Activated CD4-positive, CD25-positive, alpha-beta regulatory T cell (primary cell): ENCODE data around the gene NLRP14.

Experiments used
- DNase-seq, 4 experiments: peaks; one replicate each; lab custom pipeline; 2025; lab: John Stamatoyannopoulos, UW

Gene NLRP14

DNA sequence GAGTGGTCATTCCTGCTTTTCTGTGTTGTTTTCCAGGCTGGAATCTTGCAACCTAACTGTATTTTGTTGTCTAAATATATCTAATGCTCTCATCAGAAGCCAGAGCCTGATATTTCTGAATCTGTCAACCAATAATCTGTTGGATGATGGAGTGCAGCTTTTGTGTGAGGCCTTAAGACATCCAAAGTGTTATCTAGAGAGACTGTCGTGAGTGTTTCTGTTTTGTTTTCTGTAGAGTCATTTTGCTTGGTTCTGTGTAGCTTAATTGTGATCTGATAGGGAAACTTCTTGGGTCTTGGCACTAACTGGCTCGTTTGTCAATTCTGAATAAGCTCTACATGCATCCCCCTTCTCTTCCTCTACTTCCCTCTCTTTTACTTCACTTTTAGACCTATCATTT is 37.4 kb downstream of the NLRP14 start:
- no peak for DNase-seq

GRCh38 chr11:7060868-7061267 is 40.6 kb downstream of the NLRP14 start:
- DNase-seq = no peak

GRCh38 chr11:7062534-7062933 is 42.3 kb downstream of the NLRP14 start:
- no peak for DNase-seq

DNA sequence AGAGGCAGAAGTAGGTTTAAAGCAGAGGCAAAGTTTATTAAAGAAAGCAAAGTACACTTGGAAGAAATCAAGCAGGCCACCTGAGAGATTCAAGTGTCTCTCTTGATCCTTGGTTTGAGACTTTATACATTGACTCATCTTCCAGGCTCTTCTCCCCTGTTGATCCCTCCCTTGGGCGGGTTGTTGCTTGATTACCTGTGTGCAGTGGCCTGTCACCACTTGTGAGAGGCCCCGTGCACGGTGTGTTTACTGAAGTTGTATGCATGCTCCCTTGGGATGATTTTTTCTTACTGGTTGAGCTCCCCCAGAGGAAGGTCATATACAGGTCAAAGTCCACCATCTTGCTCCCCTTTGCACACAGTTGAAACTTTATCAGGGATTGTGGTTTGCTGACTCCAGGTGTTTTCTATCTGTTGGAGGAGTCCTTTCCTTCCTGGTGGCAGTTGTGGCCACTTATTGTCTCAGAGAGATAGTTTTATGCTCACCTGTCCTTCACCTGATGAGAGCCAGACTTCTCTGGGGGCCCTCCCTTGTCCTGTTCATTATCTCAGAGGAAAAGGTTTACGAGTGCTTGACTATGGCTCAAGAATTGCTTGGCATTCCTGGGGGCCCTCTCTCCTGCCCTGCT is 52.2 kb downstream of the NLRP14 start:
- DNase-seq = no peak

DNA sequence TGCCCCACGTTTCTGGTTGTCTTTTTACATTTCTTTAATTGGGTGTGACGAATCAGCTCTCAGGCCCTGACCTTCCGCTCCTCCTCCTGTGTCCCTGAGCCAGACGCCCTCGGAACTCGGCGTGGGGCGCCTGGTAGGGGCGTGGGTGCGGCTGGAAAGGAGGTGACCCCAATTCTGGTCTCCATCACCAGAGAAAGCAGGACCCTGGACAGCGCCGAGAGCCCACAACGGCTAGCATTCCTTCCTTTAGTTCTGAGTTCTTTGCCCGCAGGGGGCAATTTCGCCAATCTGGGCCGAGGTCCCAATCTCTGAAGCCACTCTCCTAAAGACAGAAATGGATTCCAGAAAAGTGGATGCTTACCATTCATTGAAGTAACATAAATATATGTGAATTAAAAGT is 56.8 kb downstream of the NLRP14 start:
- no peak for DNase-seq

DNA sequence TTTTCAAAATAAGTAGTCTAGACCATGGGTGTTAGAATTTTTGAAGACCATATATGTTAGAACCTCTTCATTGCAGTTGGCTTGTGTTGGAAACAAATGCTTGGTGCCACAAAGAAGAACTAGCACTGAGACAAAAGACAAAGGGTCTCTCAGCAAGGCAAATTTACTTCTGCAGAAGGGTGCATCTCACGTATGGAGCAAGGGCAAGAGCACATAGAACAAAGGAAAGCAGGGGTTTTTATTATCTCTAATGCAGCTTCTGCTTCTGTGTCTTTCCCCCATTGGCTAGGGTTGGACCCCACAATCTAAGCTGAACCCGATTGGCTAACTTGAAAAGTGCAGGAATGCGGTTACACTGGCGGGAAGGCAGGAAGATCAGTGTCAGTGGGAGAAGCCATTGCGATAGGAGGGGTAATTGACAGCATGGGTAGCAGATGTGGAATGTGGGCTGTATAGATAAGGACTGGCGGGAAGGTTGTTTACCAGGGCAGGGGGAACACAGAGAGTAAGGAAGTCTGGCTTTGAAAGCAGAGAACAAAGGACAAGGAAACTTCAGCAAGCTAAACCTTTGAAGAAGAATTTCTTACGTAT is 59.4 kb downstream of the NLRP14 start:
- DNase-seq = no peak

GRCh38 chr11:7080900-7081299 is 60.6 kb downstream of the NLRP14 start:
- no peak for DNase-seq

DNA sequence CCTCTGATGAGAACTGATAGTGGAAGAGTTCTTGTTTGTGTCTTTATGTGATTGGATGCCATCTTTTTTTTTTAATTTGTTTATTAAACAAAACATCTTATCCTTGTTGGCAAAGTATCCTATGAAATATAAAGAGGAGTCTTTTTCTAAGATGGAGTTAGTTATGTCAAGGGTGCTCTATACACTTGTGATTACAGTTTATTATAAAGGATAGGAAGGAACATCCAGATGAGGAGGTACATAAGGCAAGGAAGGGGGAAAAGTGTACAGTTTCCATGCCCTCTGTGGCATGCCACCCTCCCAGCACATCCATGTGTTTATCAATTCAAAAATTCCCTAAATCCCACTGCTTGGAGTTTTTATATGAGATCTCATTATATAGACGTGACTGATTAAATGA is 61.2 kb downstream of the NLRP14 start:
- DNase-seq = no peak

GRCh38 chr11:7088921-7089320 is 68.6 kb downstream of the NLRP14 start, which contains the start of gene RBMXL2:
TSS of gene RBMXL2 (plus strand) at chr11:7088998. CDS start at chr11:7089121, 123 bp downstream.
- no peak for DNase-seq

GRCh38 chr11:7089328-7090251 is 69.3 kb downstream of the NLRP14 start:
- DNase-seq = no peak

DNA sequence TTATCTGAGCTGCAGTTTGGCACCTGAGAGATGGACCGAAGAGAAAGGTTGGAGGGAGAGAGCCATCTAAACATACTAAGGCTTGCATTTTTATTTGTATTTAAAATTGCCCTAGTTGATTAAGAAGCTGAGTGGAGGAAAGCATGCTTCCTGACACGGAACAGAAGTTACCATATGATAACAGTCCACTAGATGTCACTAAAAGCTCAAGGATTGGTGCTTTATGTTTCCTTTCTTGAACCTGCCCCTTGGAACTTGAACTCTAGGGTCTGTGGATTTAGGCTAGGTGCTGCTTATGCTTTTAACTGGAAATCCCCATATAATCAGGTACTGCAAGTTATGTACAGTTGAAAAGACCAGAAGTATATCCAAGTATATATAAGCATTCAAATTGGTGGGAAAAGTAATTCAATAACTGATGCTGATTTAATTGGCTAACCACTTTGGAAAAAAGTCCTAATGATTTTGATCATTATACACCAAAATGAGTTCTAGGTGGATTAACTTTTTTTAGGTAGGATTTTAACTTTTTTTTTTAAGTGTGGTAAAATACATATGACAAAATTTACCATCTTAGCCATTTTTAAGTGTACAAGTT is 78.1 kb downstream of the NLRP14 start:
- DNase-seq = no peak

DNA sequence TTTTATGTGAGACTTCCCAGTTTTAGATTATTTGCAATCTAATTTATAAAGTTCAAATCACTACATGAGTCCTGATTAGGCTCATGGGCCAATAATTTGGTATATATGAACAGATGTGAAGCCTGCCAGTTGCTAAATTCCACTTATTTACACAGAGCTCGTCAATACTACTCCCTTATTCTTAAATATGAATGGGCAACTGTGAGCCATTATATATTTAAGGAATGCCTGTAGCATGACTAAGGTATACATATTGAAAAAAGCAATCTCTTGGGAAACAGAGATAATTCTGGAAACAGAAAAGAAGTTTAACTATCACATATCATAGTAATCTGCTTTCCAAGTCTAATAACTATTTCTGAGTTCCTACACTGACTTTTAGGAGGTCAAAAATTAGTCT is 95.5 kb downstream of the NLRP14 start:
- DNase-seq = no peak

- DNase-seq = no peak
Measured at GRCh38 chr11:7116370-7116769, 96.1 kb downstream of the NLRP14 start.
